Activated CD4-positive, alpha-beta memory T cell treated with anti-CD3 and anti-CD28 coated beads for 36 hours (primary cell): Measurements from ENCODE around the gene SMARCA4. TPM values are rescaled to one million over a fixed set of nuclear protein-coding genes. Genes with fewer than 3 reads are reported as not detected.
"Not testable (repeated sequence)": the region's sequence is repeated elsewhere in the genome, so short reads cannot be mapped to it uniquely, and the experiment has no call there.

Source experiments
- CTCF ChIA-PET: fragments of 350-600 bp; sonication (Branson Sonifier 250); formaldehyde crosslinking; loops from one replicate; lab custom pipeline; 2021; ENCODE audit warnings: antibody characterized with exemption, inconsistent platforms; lab: Charles Lee
- POLR2A ChIA-PET: fragments of 350-600 bp; sonication (Branson Sonifier 250); formaldehyde crosslinking; loops from one replicate; lab custom pipeline; 2021; ENCODE audit warnings: antibody characterized with exemption; lab: Charles Lee
- DNase-seq: peaks from one replicate; pipeline ENCODE4 v3.0.0-alpha.2; 2020
- H3K27ac Mint-ChIP-seq: one replicate; pipeline ENCODE4 v1.8.0; 2021; ENCODE audit warnings: mixed read lengths
- H3K27me3 Mint-ChIP-seq: one replicate; pipeline ENCODE4 v1.8.0; 2021; ENCODE audit warnings: mixed read lengths
- H3K36me3 Mint-ChIP-seq: one replicate; pipeline ENCODE4 v1.8.0; 2021; ENCODE audit warnings: mixed read lengths
- H3K4me1 Mint-ChIP-seq: one replicate; pipeline ENCODE4 v1.8.0; 2021; ENCODE audit warnings: low read depth, mixed read lengths
- H3K4me3 Mint-ChIP-seq: one replicate; pipeline ENCODE4 v1.8.0; 2021; ENCODE audit warnings: mild to moderate bottlenecking, mixed read lengths
- H3K9me3 Mint-ChIP-seq: one replicate; pipeline ENCODE4 v1.8.0; 2021; ENCODE audit warnings: mixed read lengths
- intact Hi-C: fragments of 100-400 bp; cut with micrococcal nuclease; formaldehyde crosslinking; loops from one replicate; pipeline ENCODE4 v1.15.1; 2023
- total RNA-seq, 2 experiments: library from RNA; stranded (reverse); gene quantifications; one replicate each; pipeline ENCODE4 v1.2.3, GENCODE V29; 2021

SMARCA4 gene
- total RNA-seq, 2 experiments from 2014 or later = 97.8 to 101 TPM

- H3K36me3 Mint-ChIP-seq = peaks cover 65% of the 10 kb centered on the region
- DNase-seq, H3K27ac Mint-ChIP-seq, H3K9me3 Mint-ChIP-seq, H3K4me3 Mint-ChIP-seq, H3K27me3 Mint-ChIP-seq, POLR2A ChIA-PET: not testable (repeated sequence)
- intact Hi-C loops = loop anchor here (10.0 kb wide), 1 partner anchor 303 kb away; no protein-coding TSS in a partner anchor
- H3K4me1 Mint-ChIP-seq = peaks cover 54% of the 10 kb centered on the region
- CTCF ChIA-PET = interaction anchor here (1.8 to 2.7 kb wide), 3 partner anchors 28 to 161 kb away, joined by 7 to 10 read pairs (median 9); no protein-coding TSS in a partner anchor
Measured at GRCh38 chr19:11097367-11097766, 136.5 kb downstream of the SMARCA4 start.

- no peaks in the 10 kb centered on the region for H3K27me3 Mint-ChIP-seq
- DNase-seq = no peak
- peaks cover 45% of the 10 kb centered on the region for H3K4me1 Mint-ChIP-seq
- H3K27ac Mint-ChIP-seq = no peak overlapping the region
- peaks cover 2% of the 10 kb centered on the region for H3K9me3 Mint-ChIP-seq
- CTCF ChIA-PET = no interaction called here
- H3K4me3 Mint-ChIP-seq = no peak overlapping the region
- H3K36me3 Mint-ChIP-seq = peaks cover 65% of the 10 kb centered on the region
- intact Hi-C loops = loop anchor here (10.0 kb wide), 1 partner anchor 304 kb away; no protein-coding TSS in a partner anchor
- POLR2A ChIA-PET = no interaction called here
Measured at GRCh38 chr19:11098327-11098726, 137.5 kb downstream of the SMARCA4 start.

GRCh38 chr19:11098861-11099260, 138.0 kb downstream of the SMARCA4 start:
- H3K27ac Mint-ChIP-seq = no peak overlapping the region
- CTCF ChIA-PET = no interaction called here

GRCh38 chr19:11100049-11100448, 139.2 kb downstream of the SMARCA4 start:
- Mint-ChIP-seq H3K4me3 (no peak overlapping the region), H3K9me3 (peaks cover 2% of the 10 kb centered on the region), H3K27me3 (no peaks in the 10 kb centered on the region), H3K27ac (no peak overlapping the region), H3K4me1 (peaks cover 30% of the 10 kb centered on the region), H3K36me3 (peaks cover 60% of the 10 kb centered on the region)
- intact Hi-C loops = no loop called here
- CTCF ChIA-PET = interaction anchor here (1.7 kb wide), 1 partner anchor 26 kb away, joined by 13 read pairs; no protein-coding TSS in a partner anchor
- no peak for DNase-seq
- POLR2A ChIA-PET = interaction anchor here (0.6 to 1.4 kb wide), 2 partner anchors 11 to 137 kb away, joined by 3 read pairs; partner anchors contain the start of gene LDLR

More at GRCh38 chr19:11098861-11099260, 138.0 kb downstream of the SMARCA4 start:
- peaks cover 40% of the 10 kb centered on the region for H3K4me1 Mint-ChIP-seq
- no peaks in the 10 kb centered on the region for H3K27me3 Mint-ChIP-seq
- no peak for DNase-seq
- peaks cover 2% of the 10 kb centered on the region for H3K9me3 Mint-ChIP-seq
- intact Hi-C loops = loop anchor here (10.0 kb wide), 1 partner anchor 304 kb away; no protein-coding TSS in a partner anchor
- POLR2A ChIA-PET = interaction anchor here (1.4 kb wide), 1 partner anchor 10 kb away, joined by 3 read pairs; the partner anchor contains the start of gene LDLR
- no peak overlapping the region for H3K4me3 Mint-ChIP-seq
- H3K36me3 Mint-ChIP-seq = peaks cover 63% of the 10 kb centered on the region

GRCh38 chr19:11101057-11101456, 140.2 kb downstream of the SMARCA4 start:
- peaks cover 2% of the 10 kb centered on the region for H3K9me3 Mint-ChIP-seq
- no peak overlapping the region for H3K27ac Mint-ChIP-seq
- peaks cover 22% of the 10 kb centered on the region for H3K4me1 Mint-ChIP-seq
- CTCF ChIA-PET = interaction anchor here (1.7 kb wide), 1 partner anchor 25 kb away, joined by 13 read pairs; no protein-coding TSS in a partner anchor
- no peak for DNase-seq
- intact Hi-C loops = no loop called here
- POLR2A ChIA-PET = no interaction called here
- peaks cover 58% of the 10 kb centered on the region for H3K36me3 Mint-ChIP-seq
- H3K4me3 Mint-ChIP-seq = no peak overlapping the region
- no peaks in the 10 kb centered on the region for H3K27me3 Mint-ChIP-seq

- Mint-ChIP-seq H3K27ac (no peak overlapping the region), H3K4me1 (peaks cover 9% of the 10 kb centered on the region), H3K36me3 (peaks cover 53% of the 10 kb centered on the region), H3K27me3 (no peaks in the 10 kb centered on the region), H3K9me3 (no peaks in the 10 kb centered on the region), H3K4me3 (no peak overlapping the region)
- intact Hi-C loops = no loop called here
- POLR2A ChIA-PET = no interaction called here
- CTCF ChIA-PET = interaction anchor here (0.9 to 1.1 kb wide), 2 partner anchors 22 to 23 kb away, joined by 3 to 4 read pairs; no protein-coding TSS in a partner anchor
- DNase-seq = no peak
Measured at GRCh38 chr19:11102944-11103343, 142.1 kb downstream of the SMARCA4 start.

GRCh38 chr19:11103667-11104066, 142.8 kb downstream of the SMARCA4 start:
- H3K4me1 Mint-ChIP-seq, H3K27me3 Mint-ChIP-seq, intact Hi-C loops, DNase-seq, H3K9me3 Mint-ChIP-seq, CTCF ChIA-PET, H3K4me3 Mint-ChIP-seq, H3K27ac Mint-ChIP-seq: not testable (repeated sequence)
- POLR2A ChIA-PET = interaction anchor here (1.1 kb wide), 1 partner anchor 14 kb away, joined by 4 read pairs; the partner anchor contains the start of gene LDLR
- H3K36me3 Mint-ChIP-seq = peaks cover 58% of the 10 kb centered on the region

GRCh38 chr19:11105014-11105636, 144.3 kb downstream of the SMARCA4 start:
- H3K27me3 Mint-ChIP-seq = no peaks in the 10 kb centered on the region
- no peak overlapping the region for H3K27ac Mint-ChIP-seq
- CTCF ChIA-PET = no interaction called here
- POLR2A ChIA-PET = no interaction called here
- no peaks in the 10 kb centered on the region for H3K9me3 Mint-ChIP-seq
- peaks cover 3% of the 10 kb centered on the region for H3K4me1 Mint-ChIP-seq
- H3K4me3 Mint-ChIP-seq = no peak overlapping the region
- intact Hi-C loops = no loop called here
- H3K36me3 Mint-ChIP-seq = peaks cover 52% of the 10 kb centered on the region
- no peak for DNase-seq

- Mint-ChIP-seq H3K4me3 (no peak overlapping the region), H3K9me3 (no peaks in the 10 kb centered on the region), H3K4me1 (no peaks in the 10 kb centered on the region), H3K27me3 (no peaks in the 10 kb centered on the region), H3K27ac (no peak overlapping the region), H3K36me3 (peaks cover 52% of the 10 kb centered on the region)
- no peak for DNase-seq
- ChIA-PET POLR2A (no interaction called here), CTCF (no interaction called here)
- intact Hi-C loops = no loop called here
Measured at GRCh38 chr19:11106477-11106876, 145.6 kb downstream of the SMARCA4 start.

GRCh38 chr19:11108746-11109145, 147.9 kb downstream of the SMARCA4 start:
- Mint-ChIP-seq H3K4me1 (no peaks in the 10 kb centered on the region), H3K27ac (no peak overlapping the region), H3K9me3 (no peaks in the 10 kb centered on the region), H3K4me3 (no peak overlapping the region), H3K36me3 (peaks cover 50% of the 10 kb centered on the region), H3K27me3 (no peaks in the 10 kb centered on the region)
- ChIA-PET POLR2A (no interaction called here), CTCF (no interaction called here)
- intact Hi-C loops = no loop called here
- no peak for DNase-seq

- peaks cover 53% of the 10 kb centered on the region for H3K36me3 Mint-ChIP-seq
- no peaks in the 10 kb centered on the region for H3K27me3 Mint-ChIP-seq
- intact Hi-C loops = no loop called here
- H3K4me3 Mint-ChIP-seq = no peak overlapping the region
- ChIA-PET POLR2A (no interaction called here), CTCF (interaction anchor here (0.7 to 2.4 kb wide), 3 partner anchors 15 to 75 kb away, joined by 3 to 12 read pairs (median 4); no protein-coding TSS in a partner anchor)
- H3K27ac Mint-ChIP-seq = no peak overlapping the region
- no peaks in the 10 kb centered on the region for H3K4me1 Mint-ChIP-seq
- H3K9me3 Mint-ChIP-seq = no peaks in the 10 kb centered on the region
- DNase-seq = no peak
Measured at GRCh38 chr19:11111117-11111770, 150.4 kb downstream of the SMARCA4 start.

GRCh38 chr19:11111771-11112144, 150.9 kb downstream of the SMARCA4 start:
- H3K4me1 Mint-ChIP-seq = no peaks in the 10 kb centered on the region
- no peak for DNase-seq
- no peaks in the 10 kb centered on the region for H3K9me3 Mint-ChIP-seq
- H3K36me3 Mint-ChIP-seq = peaks cover 54% of the 10 kb centered on the region
- no peak overlapping the region for H3K27ac Mint-ChIP-seq
- H3K27me3 Mint-ChIP-seq = no peaks in the 10 kb centered on the region
- no peak overlapping the region for H3K4me3 Mint-ChIP-seq
- ChIA-PET POLR2A (no interaction called here), CTCF (interaction anchor here (0.7 to 1.6 kb wide), 3 partner anchors 14 to 76 kb away, joined by 3 to 6 read pairs (median 4); no protein-coding TSS in a partner anchor)
- intact Hi-C loops = no loop called here
